GM18519 (cell line): ENCODE measurements around the gene BATF3.

Experiments
- ATAC-seq: cut with Tn5 transposase; IDR thresholded peaks from one replicate; pipeline ENCODE4 v1.9.1; 2021; ENCODE audit warnings: mild to moderate bottlenecking, moderate library complexity; ENCODE audit not compliant: unreplicated experiment, low FRiP score

The BATF3 gene

GRCh38 chr1:212686069-212686468 is 13.6 kb downstream of the BATF3 start:
- no peak for ATAC-seq

- ATAC-seq: no peak
These were observed 14.2 kb downstream of the BATF3 start for GRCh38 chr1:212685429-212685828.

- no peak for ATAC-seq
These were observed 15.0 kb downstream of the BATF3 start for GRCh38 chr1:212684521-212685090.

- ATAC-seq: no peak
These were observed 15.6 kb downstream of the BATF3 start for GRCh38 chr1:212684076-212684475.

GRCh38 chr1:212683357-212683722 is 16.3 kb downstream of the BATF3 start:
- ATAC-seq: peak; percentile 56

GRCh38 chr1:212680680-212681389 is 18.8 kb downstream of the BATF3 start:
- no peak for ATAC-seq

GRCh38 chr1:212678456-212679410 is 20.9 kb downstream of the BATF3 start:
- peak; percentile 65 for ATAC-seq

GRCh38 chr1:212677573-212677972 is 22.1 kb downstream of the BATF3 start:
- ATAC-seq: no peak

GRCh38 chr1:212677136-212677535 is 22.5 kb downstream of the BATF3 start:
- ATAC-seq: no peak

- ATAC-seq: no peak
These were observed 24.0 kb downstream of the BATF3 start for GRCh38 chr1:212675675-212676074.

GRCh38 chr1:212674872-212675271 is 24.8 kb downstream of the BATF3 start:
- no peak for ATAC-seq

GRCh38 chr1:212671342-212672031 is 28.2 kb downstream of the BATF3 start:
- no peak for ATAC-seq

GRCh38 chr1:212670882-212671281 is 28.8 kb downstream of the BATF3 start:
- no peak for ATAC-seq

- no peak for ATAC-seq
These were observed 29.3 kb downstream of the BATF3 start for GRCh38 chr1:212670301-212670700.

- no peak for ATAC-seq
These were observed 30.0 kb downstream of the BATF3 start for GRCh38 chr1:212669600-212669999.

- ATAC-seq: no peak
These were observed 30.5 kb downstream of the BATF3 start for GRCh38 chr1:212669102-212669501.

- no peak for ATAC-seq
These were observed 31.2 kb downstream of the BATF3 start for GRCh38 chr1:212668477-212668876.

GRCh38 chr1:212667223-212668139 is 32.2 kb downstream of the BATF3 start:
- ATAC-seq: no peak

GRCh38 chr1:212666116-212666775 is 33.4 kb downstream of the BATF3 start:
- no peak for ATAC-seq
